GM18907 (cell line): ENCODE results near the gene JAKMIP3.

Experiments used
- ATAC-seq: cut with Tn5 transposase; IDR thresholded peaks from one replicate; pipeline ENCODE4 v1.9.1; 2021; ENCODE audit warnings: mild to moderate bottlenecking, moderate library complexity; ENCODE audit not compliant: unreplicated experiment

JAKMIP3 gene

DNA sequence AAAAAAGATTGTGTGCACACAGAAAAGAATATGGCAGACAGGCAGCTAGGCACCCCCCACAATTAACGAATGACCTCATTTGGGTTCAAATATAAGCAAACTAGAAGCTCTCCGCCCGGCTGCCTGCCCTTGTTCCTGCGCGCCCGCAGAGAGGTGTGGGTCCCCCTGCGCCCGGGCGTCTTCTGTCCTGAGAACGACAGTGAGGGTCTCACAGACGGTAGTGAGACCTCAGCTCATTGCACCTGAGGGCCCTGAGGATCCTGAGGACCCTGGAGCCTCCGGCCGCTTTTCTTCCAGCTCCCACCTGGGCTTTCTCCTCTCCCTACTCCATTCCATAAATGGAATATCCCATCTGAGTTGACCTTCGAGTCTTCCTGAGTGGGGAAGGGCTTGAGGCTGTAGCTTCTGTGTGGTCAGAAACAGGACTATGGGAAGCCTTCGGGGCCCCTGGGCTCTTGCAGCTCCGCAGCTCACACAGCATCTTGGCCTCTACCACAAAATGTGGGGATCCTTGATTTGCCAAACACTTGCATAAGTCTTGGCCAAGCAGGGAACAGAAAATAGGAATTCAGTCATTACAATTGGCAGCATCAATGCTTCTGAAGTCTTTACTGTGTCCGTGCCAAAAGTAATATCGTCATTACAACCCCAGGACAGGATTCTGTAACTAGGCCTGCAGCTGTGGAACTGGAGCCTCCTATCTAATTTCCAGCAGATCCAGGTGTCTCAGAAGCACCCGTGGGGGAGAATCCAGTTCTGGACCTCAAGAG, 43.8 kb downstream of the JAKMIP3 start:
- no peak for ATAC-seq

DNA sequence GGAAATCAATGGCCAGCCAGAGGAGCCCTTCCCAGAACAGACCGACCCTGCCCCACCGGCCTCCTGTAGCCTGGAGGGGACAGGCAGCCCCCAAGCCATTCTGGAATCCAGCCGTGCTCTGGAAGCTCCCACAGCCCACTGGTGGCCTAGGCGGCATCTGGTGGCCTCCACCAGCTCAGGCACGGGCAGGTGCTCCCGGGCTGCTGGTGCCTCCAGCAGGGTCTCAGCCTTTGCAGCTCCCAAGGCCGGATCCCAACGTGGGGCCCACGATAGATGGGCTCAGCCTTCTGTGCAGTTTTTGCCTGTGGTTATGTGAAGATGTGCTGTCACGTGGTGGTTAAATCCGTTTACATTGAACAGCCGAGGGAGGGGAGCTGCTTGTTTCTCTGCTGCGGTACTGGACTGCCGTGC, 44.4 kb downstream of the JAKMIP3 start:
- ATAC-seq: no peak

DNA sequence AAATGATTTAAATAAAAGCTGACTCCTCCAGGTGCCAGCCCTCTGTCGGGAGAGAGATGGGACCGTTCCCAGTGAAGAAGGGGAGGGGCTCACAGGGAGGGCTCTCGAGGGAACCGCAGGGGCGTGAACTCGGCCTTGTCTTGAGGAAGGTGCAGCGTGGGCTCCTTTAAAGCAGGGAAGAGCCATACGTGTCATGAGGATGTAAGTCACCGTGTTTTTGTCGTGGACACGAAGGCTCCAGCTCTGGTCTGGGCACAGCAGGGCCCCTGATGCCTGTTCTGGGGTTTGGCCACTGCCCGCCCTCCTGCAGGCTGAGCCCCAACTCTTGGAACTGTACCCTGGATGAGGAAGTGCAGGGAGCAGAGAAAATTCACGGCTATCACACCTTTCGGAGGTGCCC, 45.0 kb downstream of the JAKMIP3 start:
- ATAC-seq: no peak

DNA sequence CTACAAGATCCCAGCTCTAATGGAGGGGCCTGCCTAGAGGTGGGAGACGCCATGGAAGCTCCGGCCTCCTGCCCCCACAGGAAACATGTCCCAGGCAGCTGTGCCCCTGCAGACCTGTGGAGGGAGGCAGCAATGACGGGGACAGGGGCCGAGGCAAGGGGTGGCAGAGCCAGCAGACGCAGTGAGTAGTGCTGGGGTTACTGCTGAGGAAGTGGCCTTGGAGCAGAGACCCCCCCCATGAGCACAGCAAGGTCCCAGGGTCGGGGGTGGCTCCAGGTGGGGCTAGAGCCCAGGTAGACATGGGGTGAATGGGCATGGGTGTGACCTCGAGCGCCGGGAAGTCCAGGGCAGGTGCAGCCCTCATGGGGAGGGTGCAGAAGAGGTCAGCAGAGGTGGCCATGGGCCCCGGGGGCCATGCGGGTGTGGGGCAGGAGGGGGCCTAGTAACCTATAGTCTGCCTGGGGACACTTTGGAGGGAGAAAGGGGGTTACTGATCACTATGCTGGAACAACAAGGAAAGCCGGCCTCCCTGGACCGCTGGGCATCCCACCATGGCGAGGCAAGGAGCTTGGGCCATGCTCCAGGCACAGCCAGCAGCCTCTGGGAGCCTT, 45.5 kb downstream of the JAKMIP3 start:
- ATAC-seq: no peak

DNA sequence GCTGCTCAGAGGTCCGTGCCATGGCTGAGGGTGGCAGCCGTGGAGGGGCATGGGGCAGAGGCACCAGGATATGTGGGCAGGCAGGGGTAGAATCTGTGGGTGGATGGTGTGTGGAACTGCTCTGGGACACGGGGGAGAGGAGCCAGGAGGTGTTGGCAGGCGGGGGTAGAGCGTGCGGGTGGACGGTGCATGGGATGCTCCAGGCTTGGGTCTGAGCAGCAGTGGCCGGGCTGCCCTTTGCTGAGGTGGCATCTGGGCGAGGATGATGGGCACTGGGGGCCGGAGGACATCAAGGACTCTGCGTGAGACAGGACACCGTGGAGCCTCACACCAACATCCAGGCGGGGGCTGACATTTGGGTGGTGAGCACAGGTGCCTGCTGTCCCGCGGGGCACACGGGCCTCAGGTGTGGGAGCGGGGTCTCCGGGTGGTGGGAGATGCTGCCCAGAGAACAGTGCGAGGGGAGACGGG, 46.2 kb downstream of the JAKMIP3 start:
- ATAC-seq: no peak

DNA sequence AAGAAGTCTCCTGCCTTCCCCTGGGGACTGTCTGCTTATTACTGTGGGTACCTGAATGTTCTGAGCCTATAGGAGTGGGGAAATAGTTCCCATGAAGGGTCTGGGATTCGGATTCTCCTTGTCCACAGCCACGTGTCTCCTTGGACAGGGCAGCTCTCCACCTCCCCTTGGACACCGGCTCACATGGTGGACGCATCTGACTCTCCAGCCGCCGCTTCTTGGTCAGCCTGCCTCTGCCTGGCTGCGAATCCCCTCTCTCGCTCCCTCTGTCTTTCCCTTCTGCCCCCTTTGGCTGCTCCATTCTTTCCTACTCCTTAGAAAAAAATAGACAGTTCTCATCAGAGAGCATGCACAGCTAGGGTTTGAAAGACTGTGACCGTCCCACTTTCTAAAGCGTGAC, 46.9 kb downstream of the JAKMIP3 start:
- no peak for ATAC-seq

DNA sequence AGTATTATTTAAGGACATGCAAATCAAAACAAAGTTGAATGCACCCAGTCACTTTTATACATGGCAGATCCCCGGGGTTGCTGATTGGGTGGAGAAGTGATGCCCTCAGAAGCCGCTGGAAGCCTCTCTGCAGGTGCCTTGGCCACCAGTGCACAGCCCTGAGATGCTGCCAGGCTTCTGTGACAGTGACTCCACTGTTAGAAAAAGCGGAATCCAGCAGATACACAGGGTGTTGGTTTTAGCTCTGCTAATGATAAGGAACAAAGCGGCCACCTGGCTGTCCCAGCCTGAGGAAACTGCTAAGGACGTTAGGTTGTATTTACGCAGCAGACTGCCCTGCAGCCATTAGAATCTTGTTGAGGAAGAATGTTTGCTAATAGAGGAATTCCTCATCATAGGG, 47.5 kb downstream of the JAKMIP3 start:
- no peak for ATAC-seq

DNA sequence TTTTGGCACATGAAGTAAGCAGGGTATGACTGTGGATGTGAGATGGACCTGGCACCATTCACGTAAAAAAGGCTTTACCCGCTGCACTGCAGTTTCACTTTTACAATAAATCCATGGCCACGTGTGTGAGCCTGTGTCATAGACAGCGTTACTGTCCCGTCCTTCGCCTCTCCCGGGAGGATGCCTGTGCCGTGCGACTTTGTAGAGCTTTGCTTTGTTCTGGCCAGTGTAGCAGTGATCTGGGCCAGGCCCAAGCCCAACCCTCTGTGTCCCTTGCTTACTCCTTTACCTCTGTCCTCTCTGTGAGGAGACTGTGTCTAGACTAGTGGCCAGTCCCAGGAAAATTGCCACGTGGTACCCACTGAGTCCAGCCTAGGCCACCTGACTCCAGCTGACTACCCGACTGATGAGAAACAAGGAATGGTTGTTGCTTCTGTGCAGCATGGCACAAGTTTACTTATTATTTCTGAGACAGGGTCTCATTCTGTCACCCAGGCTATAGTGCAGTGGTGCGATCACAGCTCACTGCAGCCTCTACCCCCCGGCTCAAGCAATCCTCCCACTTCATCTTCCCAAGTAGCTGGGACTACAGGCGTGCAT, 48.1 kb downstream of the JAKMIP3 start:
- ATAC-seq: no peak

DNA sequence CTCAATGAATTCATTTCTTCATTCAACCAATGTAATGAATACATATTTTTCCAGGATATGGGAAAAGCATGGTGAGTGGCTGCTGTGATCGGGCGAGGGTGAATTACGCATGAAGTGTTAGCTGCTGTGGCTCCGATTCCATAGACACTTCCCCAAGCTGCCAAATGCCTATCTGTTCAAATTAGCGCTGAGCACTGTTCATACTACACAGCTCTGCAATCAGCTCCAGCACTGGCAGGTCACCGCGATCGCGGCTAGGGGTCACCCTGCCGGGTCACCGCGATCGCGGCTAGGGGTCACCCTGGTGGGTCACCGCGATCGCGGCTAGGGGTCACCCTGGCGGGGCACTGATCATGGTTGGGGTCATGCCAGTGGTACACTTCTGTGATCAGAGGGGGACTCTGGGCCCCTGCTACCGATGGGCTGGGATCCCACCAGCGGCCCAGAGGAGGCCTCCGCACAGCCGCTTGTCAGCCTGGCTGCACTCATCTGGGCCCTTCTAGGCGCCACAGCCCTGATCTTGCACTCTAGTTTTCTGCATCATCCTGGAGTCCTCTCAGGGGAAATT, 49.3 kb downstream of the JAKMIP3 start:
- no peak for ATAC-seq
